ENCODE measurements around the gene ADCY10. TPM values are rescaled to one million over a fixed set of nuclear protein-coding genes. Genes with fewer than 3 reads are reported as not detected.

ADCY10 gene
- total and polyA plus RNA-seq, 2 of the 4 experiments (the other 2 are of a cell fraction) = under 0.01 to 0.03 TPM

GRCh38 chr1:167826127-167826526, 87.8 kb downstream of the ADCY10 start:
- ATAC-seq (ENCODE audit: low read depth) (no peak), DNase-seq (no peak)
- Histone ChIP-seq H3K27ac (ENCODE audit: insufficient read depth, low read length) (no peak overlapping the region), H3K4ac (ENCODE audit: low read depth, low read length) (peak overlapping the region; percentile 47; the same call in 1 of the 2 replicates), H2BK120ac (ENCODE audit: low read depth, low read length) (peak overlapping the region; percentile 42), H2BK15ac (ENCODE audit: low read depth, low read length) (peak overlapping the region; percentile 27; the same call in 1 of the 3 replicates), H3K14ac (replicated peaks; ENCODE audit: low read depth, low read length) (no peak overlapping the region), H3K36me3 (ENCODE audit: control insufficient read depth, insufficient read depth, low read length) (no peaks in the 10 kb centered on the region), H3K9ac (ENCODE audit: low read depth, low read length) (no peak overlapping the region), H2AK5ac (ENCODE audit: low read depth, low read length) (no peak overlapping the region; the same call in 1 of the 2 replicates), H2AFZ (replicated peaks; ENCODE audit: low read length, poor library complexity) (no peak overlapping the region), H2AK9ac (replicated peaks; ENCODE audit: low read depth, low read length, poor library complexity) (no peak overlapping the region), H4K20me1 (ENCODE audit: insufficient read depth, low read length) (no peaks in the 10 kb centered on the region), H3K9me1 (ENCODE audit: insufficient read depth, low read length) (peaks cover 24% of the 10 kb centered on the region), H3K56ac (ENCODE audit: extremely low read depth, insufficient read depth, low read length) (no peak overlapping the region), H3K27me3 (ENCODE audit: control insufficient read depth, insufficient read depth, low read length) (no peaks in the 10 kb centered on the region), H3K4me1 (ENCODE audit: control insufficient read depth, insufficient read depth, low read length) (peaks cover 11% of the 10 kb centered on the region), H4K91ac (ENCODE audit: insufficient read depth, low read depth, low read length) (0 out of 2 replicates have a peak overlapping the region, but pooled peaks have one; percentile 4), H3K18ac (ENCODE audit: low read depth, low read length) (no peak overlapping the region), H3K79me1 (ENCODE audit: low read depth in 1 of 2, low read length in 2 of 2) (peaks cover 0 to 12% of the 10 kb centered on the region in 2 experiments; a peak in 2 of 4 replicates), H2BK20ac (ENCODE audit: low read depth, low read length) (0 out of 2 replicates have a peak overlapping the region, but pooled peaks have one; percentile 25), H4K5ac (ENCODE audit: low read depth, low read length) (no peak overlapping the region), H3K9me3 (ENCODE audit: control insufficient read depth, insufficient read depth, low read length) (no peaks in the 10 kb centered on the region), H3K4me2 (ENCODE audit: low read depth, low read length) (no peak overlapping the region), H2BK5ac (ENCODE audit: low read depth, low read length, poor library complexity, severe bottlenecking) (no peak overlapping the region), H3K4me3 (ENCODE audit: insufficient read depth, low read depth, low read length) (no peak overlapping the region), H4K8ac (ENCODE audit: low read depth in 2 of 2, low read length in 2 of 2) (no peak overlapping the region), H3K23ac (ENCODE audit: low read depth, low read length) (no peak overlapping the region)
- ChIA-PET CTCF (no interaction called here), POLR2A (ENCODE audit: unreplicated experiment) (no interaction called here)
- 83% methylated on average over 1 of the region's 4 CpGs; no CpG with 5 or more reads in 1 of the 2 experiments for WGBS, 2 experiments (ENCODE audit: extremely low coverage in 2 of 2, insufficient read length in 1 of 2)
- in situ Hi-C loops (cut with MboI; ENCODE audit: low sequenced_read_pairs) = no loop called here
- dilution Hi-C loops (cut with HindIII; ENCODE audit: low sequenced_read_pairs, unreplicated experiment) = no loop called here
- no TSS peak for BruUV-seq (replicated peaks)
- intact Hi-C loops (cut with micrococcal nuclease) = no loop called here
- TF ChIP-seq RAD21 (IDR thresholded peaks at IDR 0.05; ENCODE audit: low read length) (no peak), CEBPB (IDR thresholded peaks at IDR 0.05; ENCODE audit: low read depth, low read length) (no peak), MAZ (IDR thresholded peaks at IDR 0.05; ENCODE audit: borderline replicate concordance, low read depth, low read length) (no peak), ELK1 (IDR thresholded peaks at IDR 0.05; ENCODE audit: borderline replicate concordance, low read depth, low read length) (no peak)

All from IMR-90 (cell line).